ENCODE data around the gene GDAP1L1. TPM values are rescaled to one million over a fixed set of nuclear protein-coding genes. Genes with fewer than 3 reads are reported as not detected.
"Not testable (repeated sequence)": the region's sequence is repeated elsewhere in the genome, so short reads cannot be mapped to it uniquely, and the experiment has no call there.

GDAP1L1 gene
- total and polyA plus RNA-seq, 4 donors = not detected

- H3K4me1 ChIP-seq (ENCODE audit: control insufficient read depth in 4 of 4, insufficient read depth in 4 of 4, low read length in 3 of 4) = peaks cover 0 to 4% (median 3%) of the 10 kb centered on the region in 4 donors
- no peak for DNase-seq (ENCODE audit: low spot score)
- no peak overlapping the region for H3K27ac ChIP-seq (ENCODE audit: low read depth in 1 of 2, low read length in 2 of 2)
- H3K27me3 ChIP-seq (ENCODE audit: control insufficient read depth in 4 of 4, insufficient read depth in 4 of 4, low read length in 3 of 4) = no peaks in the 10 kb centered on the region
- 30% methylated on average over 1 of the region's 1 CpG for WGBS
- TF ChIP-seq RXRA (IDR thresholded peaks at IDR 0.05) (no peak), ZBTB33 (IDR thresholded peaks at IDR 0.05) (no peak), CTCF (IDR thresholded peaks at IDR 0.05; ENCODE audit: low read depth, low read length, missing input control) (no peak), GABPA (IDR thresholded peaks at IDR 0.05 in 1 of 2, conservative IDR thresholded peaks at IDR 0.05 in 1 of 2) (no peak), MAX (IDR thresholded peaks at IDR 0.05) (no peak), NR2F2 (IDR thresholded peaks at IDR 0.05) (no peak), TAF1 (conservative IDR thresholded peaks at IDR 0.05) (no peak)
- H3K9ac ChIP-seq (ENCODE audit: low read depth in 1 of 2, low read length in 2 of 2) = no peak overlapping the region
- no peaks in the 10 kb centered on the region for H3K9me3 ChIP-seq (ENCODE audit: control insufficient read depth in 4 of 4, low read length in 3 of 4)
- no peaks in the 10 kb centered on the region for H3K36me3 ChIP-seq (ENCODE audit: control insufficient read depth in 4 of 4, insufficient read depth in 3 of 4, low read depth in 1 of 4, low read length in 3 of 4)
- H3K4me3 ChIP-seq (ENCODE audit: low read depth in 1 of 3, low read length in 3 of 3) = no peak overlapping the region
These were observed 77.2 kb downstream of the GDAP1L1 start for GRCh38 chr20:44324343-44324742.

GRCh38 chr20:44326391-44327159 is 79.5 kb downstream of the GDAP1L1 start:
- no peak for DNase-seq (ENCODE audit: low spot score)
- 16% methylated on average over 50 of the region's 50 CpGs for WGBS
- Histone ChIP-seq H3K36me3 (ENCODE audit: control insufficient read depth in 4 of 4, insufficient read depth in 3 of 4, low read depth in 1 of 4, low read length in 3 of 4) (no peaks in the 10 kb centered on the region), H3K4me3 (ENCODE audit: low read depth in 1 of 3, low read length in 3 of 3) (peak overlapping the region in 1 of 3 donors; percentile 42), H3K9me3 (ENCODE audit: control insufficient read depth in 4 of 4, low read length in 3 of 4) (no peaks in the 10 kb centered on the region), H3K4me1 (ENCODE audit: control insufficient read depth in 4 of 4, insufficient read depth in 4 of 4, low read length in 3 of 4) (peaks cover 0 to 4% (median 3%) of the 10 kb centered on the region in 4 donors), H3K27ac (ENCODE audit: low read depth in 1 of 2, low read length in 2 of 2) (no peak overlapping the region), H3K27me3 (ENCODE audit: control insufficient read depth in 4 of 4, insufficient read depth in 4 of 4, low read length in 3 of 4) (no peaks in the 10 kb centered on the region), H3K9ac (ENCODE audit: low read depth in 1 of 2, low read length in 2 of 2) (no peak overlapping the region)
- TF ChIP-seq REST (IDR thresholded peaks at IDR 0.05) = no peak
- no peak for TF ChIP-seq YY1 (IDR thresholded peaks at IDR 0.05)
- no peak for TF ChIP-seq FOXA1 (IDR thresholded peaks at IDR 0.05)
- no peak for TF ChIP-seq RAD21 (IDR thresholded peaks at IDR 0.05)
- TF ChIP-seq MAX (IDR thresholded peaks at IDR 0.05) = no peak
- no peak for TF ChIP-seq EGR1 (IDR thresholded peaks at IDR 0.05; ENCODE audit: low read depth in 2 of 2)
- TF ChIP-seq HNF4A (conservative IDR thresholded peaks at IDR 0.05) = no peak
- TF ChIP-seq SP1 (IDR thresholded peaks at IDR 0.05) = no peak
- no peak for TF ChIP-seq TAF1 (conservative IDR thresholded peaks at IDR 0.05)
- no peak for TF ChIP-seq JUND (IDR thresholded peaks at IDR 0.05)
- TF ChIP-seq ZBTB33 (IDR thresholded peaks at IDR 0.05) = no peak
- no peak for TF ChIP-seq FOXA2 (IDR thresholded peaks at IDR 0.05)
- TF ChIP-seq HNF4G (IDR thresholded peaks at IDR 0.05) = no peak

- WGBS = 93% methylated on average over 7 of the region's 7 CpGs
- not testable (repeated sequence) for H3K4me1 ChIP-seq (ENCODE audit: control insufficient read depth in 4 of 4, insufficient read depth in 4 of 4, low read length in 3 of 4); H3K4me3 ChIP-seq (ENCODE audit: low read depth in 1 of 3, low read length in 3 of 3); DNase-seq (ENCODE audit: low spot score); H3K27me3 ChIP-seq (ENCODE audit: control insufficient read depth in 4 of 4, insufficient read depth in 4 of 4, low read length in 3 of 4); H3K9me3 ChIP-seq (ENCODE audit: control insufficient read depth in 4 of 4, low read length in 3 of 4); H3K36me3 ChIP-seq (ENCODE audit: control insufficient read depth in 4 of 4, insufficient read depth in 3 of 4, low read depth in 1 of 4, low read length in 3 of 4); H3K27ac ChIP-seq (ENCODE audit: low read depth in 1 of 2, low read length in 2 of 2); H3K9ac ChIP-seq (ENCODE audit: low read depth in 1 of 2, low read length in 2 of 2)
These were observed 80.6 kb downstream of the GDAP1L1 start for GRCh38 chr20:44327748-44328147.
